ENCODE data around the gene C1D.
"Not testable (repeated sequence)": the region's sequence is repeated elsewhere in the genome, so short reads cannot be mapped to it uniquely, and the experiment has no call there.

The C1D gene, protein sequence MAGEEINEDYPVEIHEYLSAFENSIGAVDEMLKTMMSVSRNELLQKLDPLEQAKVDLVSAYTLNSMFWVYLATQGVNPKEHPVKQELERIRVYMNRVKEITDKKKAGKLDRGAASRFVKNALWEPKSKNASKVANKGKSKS

DNA sequence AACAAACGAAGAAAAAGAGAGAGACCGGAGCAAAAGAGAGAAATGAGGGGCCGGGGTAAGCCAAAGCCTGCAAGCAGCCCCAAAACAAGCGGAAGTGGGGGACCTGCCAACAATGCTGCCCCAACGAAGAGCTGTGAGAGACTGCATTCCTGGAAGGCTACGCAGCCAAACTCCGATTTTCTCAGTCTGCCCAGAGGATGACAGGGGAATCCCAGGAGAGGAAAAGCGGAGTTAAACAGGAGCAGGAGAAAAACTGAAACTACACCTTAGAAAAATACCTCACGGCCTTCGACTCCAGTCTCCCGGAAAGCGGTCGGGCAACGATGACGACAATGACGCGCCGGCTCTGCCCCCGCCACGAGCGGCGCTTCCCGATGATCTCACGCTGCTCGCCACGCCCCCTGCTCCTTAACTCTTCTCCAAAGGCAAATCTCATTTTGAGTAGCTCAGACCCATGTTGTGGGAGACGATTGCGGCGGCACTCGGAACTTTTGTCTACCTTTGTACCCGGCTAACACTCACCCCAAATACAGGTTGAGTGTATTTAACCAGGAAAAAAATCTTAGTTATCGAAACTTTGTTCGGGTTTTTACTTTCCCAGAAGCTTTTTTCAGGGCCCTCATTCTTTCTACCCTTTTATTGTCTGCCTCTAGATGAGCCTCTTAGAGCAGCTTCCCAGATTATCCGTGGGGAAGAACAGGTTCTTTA, at the start of gene C1D:
Gene C1D, minus strand, starts transcription at position 325 of the 708 bp plus-strand sequence. CDS start 15,694 bp downstream, outside the sequence.
- DNase-seq (ENCODE audit: low spot score) = peak; percentile 95

GRCh38 chr2:68110102-68110501, 47.3 kb upstream of the C1D start:
- DNase-seq (ENCODE audit: low spot score) = no peak

DNA sequence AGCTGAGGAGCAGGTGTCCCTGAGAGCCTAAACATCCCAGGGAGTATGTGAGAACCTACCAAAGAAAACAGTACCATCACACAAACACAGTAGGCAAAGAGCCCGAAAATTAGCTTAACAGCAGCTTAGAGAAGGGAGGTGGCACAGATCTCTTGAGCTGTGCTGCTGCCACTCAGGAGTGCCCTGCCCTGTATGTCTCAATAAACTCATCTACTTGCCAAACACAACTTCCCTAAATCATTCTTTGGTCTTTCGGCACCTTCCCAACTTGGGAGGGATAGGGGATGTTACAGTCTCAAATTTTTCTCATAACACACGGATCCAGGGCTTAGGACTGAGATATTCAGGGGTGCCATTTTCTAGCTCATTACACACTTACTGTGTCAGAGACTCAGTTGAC, 45.3 kb upstream of the C1D start:
- no peak for DNase-seq (ENCODE audit: low spot score)

GRCh38 chr2:68107475-68107874, 44.7 kb upstream of the C1D start:
- DNase-seq (ENCODE audit: low spot score) = no peak

- DNase-seq (ENCODE audit: low spot score) = no peak
Measured at GRCh38 chr2:68104111-68104835, 41.5 kb upstream of the C1D start.

- DNase-seq (ENCODE audit: low spot score) = peak; percentile 6
Measured at GRCh38 chr2:68103709-68104055, 40.9 kb upstream of the C1D start.

DNA sequence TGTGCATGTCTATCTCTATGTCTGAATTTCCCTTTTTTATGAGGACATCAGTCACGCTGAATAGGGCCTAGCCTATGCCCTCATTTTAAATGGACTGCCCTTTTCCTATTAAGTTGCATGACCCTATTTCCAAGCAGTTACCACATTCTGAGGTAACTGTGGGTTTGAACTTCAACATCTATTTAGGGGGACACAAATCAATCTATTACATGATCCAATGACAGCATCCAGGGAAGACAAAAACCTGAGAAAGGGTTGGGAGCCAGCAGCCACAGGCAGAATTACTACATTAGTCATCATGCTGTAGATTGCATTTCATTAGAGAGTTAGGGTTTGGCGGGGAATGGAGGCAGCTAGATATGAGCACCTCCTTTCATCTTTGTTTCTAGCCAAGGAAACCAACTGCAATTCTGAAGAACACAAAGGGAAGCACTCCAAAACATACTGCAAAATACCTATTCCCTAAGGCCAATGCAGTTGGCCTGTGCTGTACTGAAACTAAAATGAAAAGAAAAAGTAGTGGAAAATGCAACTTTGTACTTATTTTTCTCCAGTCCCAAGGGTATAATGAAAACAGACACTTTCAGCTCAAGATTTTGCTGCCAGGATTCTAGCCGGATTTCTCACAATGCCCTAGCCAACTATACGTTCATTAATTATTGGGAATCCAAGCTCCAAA, 40.4 kb upstream of the C1D start:
- DNase-seq (ENCODE audit: low spot score) = no peak

DNA sequence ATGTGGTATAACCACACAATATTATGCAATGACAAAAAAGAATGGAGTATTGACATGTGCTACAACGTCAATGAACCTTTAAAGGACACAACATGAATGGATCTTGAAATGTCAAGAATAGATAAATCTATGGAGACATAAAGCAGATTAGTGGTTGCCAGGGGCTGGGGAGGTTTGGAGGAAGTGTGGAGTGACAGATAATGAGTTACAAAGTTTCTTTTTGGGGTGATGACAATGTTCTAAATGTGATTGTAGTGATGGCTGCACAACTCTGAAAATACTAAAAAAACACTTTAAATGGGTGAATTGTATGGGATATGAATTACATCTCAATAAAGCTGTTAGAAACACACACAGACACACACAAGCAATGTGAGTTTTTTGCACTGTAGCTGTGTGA, 37.4 kb upstream of the C1D start:
- no peak for DNase-seq (ENCODE audit: low spot score)

DNA sequence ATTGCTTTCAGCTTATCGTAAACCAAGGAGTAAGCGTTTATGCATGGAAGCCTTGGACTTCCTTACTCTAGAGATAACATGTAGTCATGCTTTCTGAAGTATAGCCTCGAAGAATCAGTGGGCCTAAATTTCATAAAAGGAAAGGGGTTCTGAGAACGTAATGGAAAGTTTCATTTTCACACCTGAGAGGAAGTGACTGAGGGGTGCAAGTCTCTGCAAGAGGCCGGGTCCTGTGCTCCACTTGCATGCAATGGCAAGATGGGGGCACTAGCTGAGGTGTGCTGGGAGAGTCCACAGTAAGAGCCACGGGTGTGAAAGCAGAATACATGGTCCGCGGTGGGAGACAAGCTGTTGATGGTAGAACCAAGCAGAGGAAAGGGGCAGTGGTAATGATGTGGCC, 36.5 kb upstream of the C1D start:
- DNase-seq (ENCODE audit: low spot score) = no peak

DNA sequence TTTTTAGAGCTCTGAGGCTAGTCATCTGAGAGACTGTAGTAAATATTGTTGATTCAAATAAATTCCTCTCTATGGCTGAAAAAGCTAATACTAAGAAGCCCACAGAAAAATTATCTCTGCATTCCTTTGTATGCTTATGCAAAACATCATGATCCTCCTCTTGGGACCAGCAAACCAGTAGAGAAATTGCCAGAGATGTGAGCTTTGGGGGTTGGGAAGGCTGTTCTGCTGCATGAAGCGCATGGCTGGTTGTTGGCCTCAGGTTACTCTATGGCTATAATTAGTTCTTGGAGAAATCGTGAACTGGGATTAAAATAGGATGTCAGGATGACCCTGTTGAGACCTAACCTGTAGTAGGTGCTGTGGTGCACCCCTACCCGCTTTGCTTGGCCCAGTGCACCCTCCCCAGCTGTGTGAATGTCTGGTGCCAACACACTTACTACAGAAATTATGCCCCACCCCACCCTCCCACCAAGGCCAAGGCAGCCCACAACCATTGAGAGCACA, 35.5 kb upstream of the C1D start:
- DNase-seq (ENCODE audit: low spot score) = no peak

GRCh38 chr2:68094111-68094510, 31.3 kb upstream of the C1D start:
- no peak for DNase-seq (ENCODE audit: low spot score)

GRCh38 chr2:68093634-68094033, 30.8 kb upstream of the C1D start:
- DNase-seq (ENCODE audit: low spot score) = no peak

- DNase-seq (ENCODE audit: low spot score) = no peak
Measured at GRCh38 chr2:68091439-68092034, 28.7 kb upstream of the C1D start.

- DNase-seq (ENCODE audit: low spot score) = no peak
Measured at GRCh38 chr2:68089961-68090360, 27.2 kb upstream of the C1D start.

GRCh38 chr2:68088940-68089339, 26.1 kb upstream of the C1D start:
- no peak for DNase-seq (ENCODE audit: low spot score)

DNA sequence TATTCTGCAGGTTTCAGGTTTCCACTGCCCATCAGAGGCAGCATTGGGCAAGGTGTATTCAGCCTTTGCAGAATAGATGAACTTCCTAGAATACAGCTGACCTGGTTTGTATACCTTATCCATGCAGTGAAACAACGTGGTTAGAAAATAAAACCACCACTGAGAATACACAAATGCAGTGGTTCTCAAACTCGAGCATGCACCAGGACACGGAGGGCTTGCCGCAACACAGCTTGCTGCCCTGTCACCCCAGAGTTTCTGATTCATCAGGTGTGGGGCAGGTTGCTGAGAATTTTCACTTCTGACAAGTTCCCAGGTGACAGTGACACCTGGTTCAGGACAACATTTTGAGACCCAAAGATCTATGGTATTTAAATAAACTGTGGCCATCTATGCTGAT, 23.4 kb upstream of the C1D start:
- no peak for DNase-seq (ENCODE audit: low spot score)

DNA sequence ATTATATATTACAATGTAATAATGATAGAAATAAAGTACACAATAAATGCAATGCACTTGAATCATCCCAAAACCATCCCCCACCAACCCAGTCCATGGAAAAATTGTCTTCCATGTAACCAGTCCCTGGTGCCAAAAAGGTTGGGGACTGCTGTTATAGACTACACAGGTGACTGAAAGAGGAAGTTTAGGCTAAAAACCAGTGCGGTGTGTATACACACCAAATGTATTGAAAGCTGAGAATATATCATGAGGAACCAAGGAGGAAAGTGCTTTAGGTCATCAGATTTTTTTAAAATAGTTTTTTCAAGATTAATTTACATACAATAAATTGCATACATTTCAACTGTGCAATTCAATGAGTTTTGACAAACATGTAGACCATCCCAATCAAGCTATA, 20.5 kb upstream of the C1D start:
- no peak for DNase-seq (ENCODE audit: low spot score)

GRCh38 chr2:68074050-68074449, 11.2 kb upstream of the C1D start:
- no peak for DNase-seq (ENCODE audit: low spot score)

DNA sequence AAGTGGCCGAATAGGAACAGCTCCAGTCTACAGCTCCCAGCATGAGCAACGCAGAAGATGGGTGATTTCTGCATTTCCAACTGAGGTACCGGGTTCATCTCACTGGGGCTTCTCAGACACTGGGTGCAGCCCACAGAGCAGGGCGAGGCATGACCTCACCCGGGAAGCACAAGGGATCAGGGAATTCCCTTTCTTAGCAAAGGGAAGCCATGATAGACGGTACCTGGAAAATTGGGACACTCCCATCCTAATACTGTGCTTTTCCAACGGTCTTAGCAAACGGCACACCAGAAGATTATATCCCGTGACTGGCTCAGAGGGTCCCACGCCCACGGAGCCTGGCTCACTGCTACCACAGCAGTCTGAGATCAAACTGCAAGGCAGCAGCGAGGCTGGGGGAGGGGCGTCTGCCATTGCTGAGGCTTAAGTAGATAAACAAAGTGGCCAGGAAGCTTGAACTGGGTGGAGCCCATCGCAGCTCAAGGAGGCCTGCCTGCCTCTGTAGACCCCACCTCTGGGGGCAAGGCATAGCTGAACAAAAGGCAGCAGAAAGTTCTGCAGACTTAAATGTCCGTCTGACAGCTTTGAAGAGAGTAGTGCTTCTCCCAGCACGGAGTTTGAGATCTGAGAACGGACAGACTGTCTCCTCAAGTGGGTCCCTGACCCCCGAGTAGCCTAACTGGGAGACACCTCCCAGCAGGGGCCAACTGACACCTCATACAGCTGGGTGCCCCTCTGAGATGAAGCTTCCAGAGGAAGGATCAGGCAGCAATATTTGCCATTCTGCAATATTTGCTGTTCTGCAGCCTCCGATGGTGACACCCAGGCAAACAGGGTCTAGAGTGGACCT, 1.2 kb upstream of the C1D start:
- not testable (repeated sequence) for DNase-seq (ENCODE audit: low spot score)

GRCh38 chr2:68060652-68061051, 2.2 kb downstream of the C1D start:
- DNase-seq (ENCODE audit: low spot score) = no peak

DNA sequence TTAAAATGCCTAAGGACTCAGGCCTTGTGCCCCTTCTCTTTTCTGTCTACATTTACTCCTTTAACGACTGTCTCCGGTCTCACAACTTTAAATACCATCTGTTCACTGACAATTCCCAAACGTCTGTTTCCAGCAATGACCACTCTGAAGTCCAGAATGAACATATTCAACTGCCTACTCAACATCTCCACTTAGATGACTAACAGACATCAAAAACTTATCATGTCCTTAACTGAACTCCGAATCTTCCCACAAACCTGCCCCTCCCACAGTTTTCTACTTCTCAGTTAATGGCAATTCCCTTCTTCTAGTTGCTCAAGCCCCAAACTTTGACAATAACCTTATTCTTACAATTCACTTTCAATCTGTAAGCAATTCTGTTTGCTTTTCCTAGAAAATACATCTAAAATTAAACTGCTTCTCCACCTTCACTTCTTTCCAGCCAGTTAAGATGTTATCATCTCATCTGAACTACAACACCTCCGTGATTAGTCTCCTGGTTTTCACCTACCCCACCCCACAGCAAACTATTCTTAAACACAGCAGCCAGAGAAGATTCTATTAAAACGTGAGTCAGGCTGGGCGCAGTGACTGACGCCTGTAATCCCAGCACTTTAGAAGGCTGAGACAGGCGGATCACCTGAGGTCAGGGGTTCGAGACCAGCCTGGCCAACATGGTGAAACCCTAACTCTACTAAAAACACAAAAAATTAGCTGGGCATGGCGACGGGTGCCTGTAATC, 2.8 kb downstream of the C1D start:
- DNase-seq (ENCODE audit: low spot score) = peak; percentile 51
